ENCODE results near the gene STMP1. TPM values are rescaled to one million over a fixed set of nuclear protein-coding genes. Genes with fewer than 3 reads are reported as not detected.

Gene STMP1
- total and polyA plus RNA-seq, 2 of the 8 experiments (the other 6 are each of a cell fraction or from before 2014, with no cell fraction given): 22.7 to 36.7 TPM

- Histone ChIP-seq H3K79me2 (ENCODE audit: control insufficient read depth in 1 of 2, insufficient read depth in 2 of 2, low read length in 2 of 2) (no peaks in the 10 kb centered on the region), H4K20me1 (replicated peaks in 1 of 2; ENCODE audit: control insufficient read depth in 1 of 2, insufficient read depth in 2 of 2, low read length in 2 of 2) (no peaks in the 10 kb centered on the region), H2AFZ (ENCODE audit: low read length) (no peak overlapping the region), H3K27ac (ENCODE audit: low read depth, low read length) (no peak overlapping the region), H3K4me3 (ENCODE audit: extremely low read depth in 1 of 4, insufficient read depth in 2 of 4, low read depth in 3 of 4, low read length in 4 of 4) (no peak overlapping the region), H3K9me3 (ENCODE audit: insufficient read depth in 2 of 2, low read depth in 1 of 2, low read length in 1 of 2) (no peaks in the 10 kb centered on the region), H3K79me1 (ENCODE audit: low read depth, low read length) (no peaks in the 10 kb centered on the region), H3K4me1 (replicated peaks in 1 of 4; ENCODE audit: control insufficient read depth in 3 of 4, insufficient read depth in 4 of 4, low read length in 3 of 4) (no peaks in the 10 kb centered on the region), H3K4ac (replicated peaks; ENCODE audit: insufficient read length, low read depth, low read length) (no peak overlapping the region), H3K56ac (replicated peaks; ENCODE audit: insufficient read length, low read depth, low read length) (no peak overlapping the region), H2BK120ac (replicated peaks; ENCODE audit: low read depth, low read length) (no peak overlapping the region), H2BK12ac (ENCODE audit: low read depth, low read length) (no peak overlapping the region), H2BK5ac (ENCODE audit: low read depth, low read length) (no peak overlapping the region), H2AK5ac (ENCODE audit: low read depth, low read length) (no peak overlapping the region), H2BK20ac (ENCODE audit: low read length) (no peak overlapping the region), H3K23ac (ENCODE audit: insufficient read length) (no peak overlapping the region), H3K9ac (replicated peaks in 1 of 4; ENCODE audit: extremely low read depth in 1 of 4, low read depth in 3 of 4, low read length in 3 of 4) (no peak overlapping the region), H3K36me3 (ENCODE audit: control insufficient read depth in 2 of 4, insufficient read depth in 4 of 4, low read length in 3 of 4) (peaks cover 0 to 15% (median 4%) of the 10 kb centered on the region in 4 experiments; a peak in 3 of 8 replicates), H2BK15ac (ENCODE audit: low read length) (no peak overlapping the region), H3K4me2 (ENCODE audit: insufficient read depth in 1 of 2, low read depth in 2 of 2, low read length in 2 of 2) (no peak overlapping the region), H4K8ac (ENCODE audit: extremely low read depth, insufficient read depth, low read length) (no peak overlapping the region), H4K91ac (replicated peaks; ENCODE audit: insufficient read length, low read length) (no peak overlapping the region), H3K27me3 (replicated peaks in 1 of 4; ENCODE audit: control insufficient read depth in 3 of 4, extremely low read depth in 1 of 4, insufficient read depth in 3 of 4, low read length in 3 of 4) (no peaks in the 10 kb centered on the region), H3K14ac (ENCODE audit: insufficient read length) (no peak overlapping the region), H3K23me2 (ENCODE audit: low read depth, low read length) (no peaks in the 10 kb centered on the region), H4K5ac (ENCODE audit: insufficient read length, low read depth, low read length) (no peak overlapping the region), H3K18ac (ENCODE audit: extremely low read depth, low read length) (no peak overlapping the region)
- 93% methylated on average over 4 of the region's 4 CpGs; no CpG with 5 or more reads in 1 of the 2 experiments for WGBS, 2 experiments (ENCODE audit: extremely low coverage in 1 of 2, insufficient coverage in 1 of 2, insufficient read length in 1 of 2, insufficient replicate concordance in 2 of 2, low coverage in 1 of 2, low lambda C conversion rate in 2 of 2, missing lambda C conversion rate in 1 of 2)
- ChIA-PET POLR2A (ENCODE audit: partially characterized antibody) (no interaction called here), CTCF (ENCODE audit: partially characterized antibody) (interaction anchor here (0.9 to 4.8 kb wide), 4 partner anchors 13 to 21 kb away, joined by 3 to 37 read pairs (median 14); no protein-coding TSS in a partner anchor)
- no peak for FAIRE-seq
- no peak for DNase-seq (ENCODE audit: low read depth in 1 of 2, low spot score in 2 of 2)
- no peak for TF ChIP-seq POLR2A (IDR thresholded peaks at IDR 0.05; ENCODE audit: control extremely low read depth in 1 of 2, low read depth in 2 of 2, low read length in 2 of 2)
- no peak for TF ChIP-seq HDAC6 (IDR thresholded peaks at IDR 0.05; ENCODE audit: low read depth, low read length)
- no peak for TF ChIP-seq ATF3 (IDR thresholded peaks at IDR 0.05; ENCODE audit: insufficient read depth, low read depth, low read length)
- no peak for TF ChIP-seq TEAD4 (IDR thresholded peaks at IDR 0.05; ENCODE audit: low read depth, low read length)
- no peak for TF ChIP-seq MAX (IDR thresholded peaks at IDR 0.05)
- no peak for TF ChIP-seq MAFK (IDR thresholded peaks at IDR 0.05; ENCODE audit: low read depth, low read length)
- no peak for TF ChIP-seq SIX5 (IDR thresholded peaks at IDR 0.05; ENCODE audit: low read depth, low read length)
- TF ChIP-seq CHD2 (IDR thresholded peaks at IDR 0.05; ENCODE audit: low read length): no peak
- no peak for TF ChIP-seq GTF2F1 (IDR thresholded peaks at IDR 0.05; ENCODE audit: borderline replicate concordance, low read depth, low read length)
- TF ChIP-seq EGR1 (IDR thresholded peaks at IDR 0.05; ENCODE audit: borderline replicate concordance, low read depth, low read length): no peak
- TF ChIP-seq SP1 (IDR thresholded peaks at IDR 0.05; ENCODE audit: low read depth, low read length): no peak
- no peak for TF ChIP-seq NRF1 (IDR thresholded peaks at IDR 0.05; ENCODE audit: low read depth, low read length)
Measured at GRCh38 chr7:135693558-135693957, 31.2 kb downstream of the STMP1 start.

Data from H1 (cell line).